Measurements from ENCODE around the gene CRYL1.

GRCh38 chr13:20390526-20391175, 135.0 kb downstream of the CRYL1 start:
- TF ChIP-seq CTCF (conservative IDR thresholded peaks at IDR 0.05), result no peak
- TF ChIP-seq ZFX (IDR thresholded peaks at IDR 0.05), result no peak

Data from C4-2B (cell line).